Sigmoid colon (tissue), 7 donors: Measurements from ENCODE around the gene DIRAS2. TPM values are rescaled to one million over a fixed set of nuclear protein-coding genes. Genes with fewer than 3 reads are reported as not detected.

Source experiments
- DNase-seq: peaks from one replicate; pipeline ENCODE4 v3.0.0-alpha.2; 2019
- H3K27ac ChIP-seq, 4 donors: fragments of 200-600 bp; sonication (generic); one replicate each; pipeline ENCODE4 v1.5.1; 2016 to 2019; ENCODE audit warnings: mild to moderate bottlenecking in 1 of 4
- H3K27me3 ChIP-seq, 3 donors: fragments of 200-600 bp; sonication (generic); one replicate each; pipeline ENCODE4 v1.5.1; 2019; ENCODE audit warnings: mild to moderate bottlenecking in 1 of 3
- H3K36me3 ChIP-seq, 4 donors: fragments of 200-600 bp; sonication (generic); one replicate each; pipeline ENCODE4 v1.5.1; 2016 to 2019
- H3K4me1 ChIP-seq, 4 donors: fragments of 200-600 bp; sonication (generic); one replicate each; pipeline ENCODE4 v1.5.1; 2017 to 2019
- H3K4me3 ChIP-seq, 4 donors: fragments of 200-600 bp; sonication (generic); one replicate each; pipeline ENCODE4 v1.5.1; 2017 to 2019; ENCODE audit warnings: mild to moderate bottlenecking in 2 of 4, moderate library complexity in 1 of 4
- H3K9me3 ChIP-seq, 4 donors: fragments of 200-600 bp in 3 of 4; sonication (generic) in 3 of 4; one replicate each; pipeline versions ENCODE4 v1.5.1 to v1.6.1; 2013 to 2019
- CTCF ChIP-seq, 4 experiments: fragments of 450-650 bp in 3 of 4; fragments of 200-600 bp in 1 of 4; IDR thresholded peaks; one replicate each; pipeline ENCODE4 v1.5.1; 2016 to 2019; ENCODE audit warnings: antibody characterized with exemption in 4 of 4, mild to moderate bottlenecking in 3 of 4, moderate library complexity in 2 of 4
- EP300 ChIP-seq, 4 donors: sonication (generic); formaldehyde crosslinking; IDR thresholded peaks; one replicate each; pipeline ENCODE4 v1.6.1; 2017; ENCODE audit warnings: antibody characterized with exemption in 4 of 4
- POLR2A ChIP-seq, 2 donors: fragments of 450-650 bp; IDR thresholded peaks; one replicate each; pipeline ENCODE4 v1.6.1; 2016; ENCODE audit warnings: antibody characterized with exemption in 2 of 2, mild to moderate bottlenecking in 2 of 2, moderate library complexity in 2 of 2
- POLR2AphosphoS5 ChIP-seq, 4 donors: sonication (generic); formaldehyde crosslinking; IDR thresholded peaks; one replicate each; pipeline ENCODE4 v1.6.1; 2017; ENCODE audit warnings: antibody characterized with exemption in 4 of 4
- WGBS, 2 donors: extraction: QIAGEN DNeasy Blood & Tissue Kit; methylation state at CpG; one replicate each; pipeline ENCODE4 v1.1.7; 2013; 5-methylcytosine and 5-hydroxymethylcytosine counted together
- intact Hi-C: fragments of 100-400 bp; cut with DNase I; formaldehyde crosslinking; loops from one replicate; pipeline ENCODE4 v1.15.1; 2023
- polyA plus RNA-seq, 3 donors: library from polyadenylated mRNA; stranded (reverse); fragments of 200-250 nt; gene quantifications; one replicate each; pipeline ENCODE4 v1.2.3, GENCODE V29; 2013
- total RNA-seq, 4 donors: library from RNA; depleted of rRNA; stranded (reverse); fragments of >200 nt; gene quantifications; one replicate each; pipeline ENCODE4 v1.1.0, GENCODE V29; 2016
- donor health status: healthy with polysubstance abuse.
- donor health status: Bipolar disorder and iron deficiency.
- donor health status: healthy.

Gene DIRAS2
- total and polyA plus RNA-seq, 7 donors: 0.12 to 1.2 (median 0.33) TPM; not detected in 2

GRCh38 chr9:90611568-90611967, 31.1 kb downstream of the DIRAS2 start:
- Histone ChIP-seq H3K4me1 (no peaks in the 10 kb centered on the region), H3K9me3 (no peaks in the 10 kb centered on the region), H3K4me3 (no peak overlapping the region), H3K36me3 (no peaks in the 10 kb centered on the region), H3K27ac (no peak overlapping the region), H3K27me3 (no peaks in the 10 kb centered on the region)
- 52 to 58% methylated on average over 3 of the region's 3 CpGs for WGBS, 2 donors
- DNase-seq: no peak
- no peak for TF ChIP-seq POLR2AphosphoS5 (IDR thresholded peaks at IDR 0.05)
- no peak for TF ChIP-seq CTCF (IDR thresholded peaks at IDR 0.05)
- TF ChIP-seq EP300 (IDR thresholded peaks at IDR 0.05): no peak
- no peak for TF ChIP-seq POLR2A (IDR thresholded peaks at IDR 0.05)
- intact Hi-C loops: no loop called here

GRCh38 chr9:90611121-90611520, 31.5 kb downstream of the DIRAS2 start:
- Histone ChIP-seq H3K4me1 (no peaks in the 10 kb centered on the region), H3K4me3 (no peak overlapping the region), H3K9me3 (no peaks in the 10 kb centered on the region), H3K27me3 (no peaks in the 10 kb centered on the region), H3K27ac (no peak overlapping the region), H3K36me3 (no peaks in the 10 kb centered on the region)
- no peak for DNase-seq
- TF ChIP-seq POLR2A (IDR thresholded peaks at IDR 0.05) (no peak), EP300 (IDR thresholded peaks at IDR 0.05) (no peak), POLR2AphosphoS5 (IDR thresholded peaks at IDR 0.05) (no peak), CTCF (IDR thresholded peaks at IDR 0.05) (no peak)
- intact Hi-C loops: no loop called here
- 90 to 91% methylated on average over 7 of the region's 7 CpGs for WGBS, 2 donors

- TF ChIP-seq POLR2A (IDR thresholded peaks at IDR 0.05) (no peak), CTCF (IDR thresholded peaks at IDR 0.05) (no peak), EP300 (IDR thresholded peaks at IDR 0.05) (no peak)
- WGBS, 2 donors: 63 to 73% methylated on average over 10 of the region's 10 CpGs
- no peak for DNase-seq
Measured at GRCh38 chr9:90607701-90608516, 34.7 kb downstream of the DIRAS2 start.

GRCh38 chr9:90600029-90600428, 42.6 kb downstream of the DIRAS2 start:
- H3K4me1 ChIP-seq: no peaks in the 10 kb centered on the region
- 64 to 73% methylated on average over 1 of the region's 1 CpG for whole genome bisulfite sequencing, 2 donors
- no peaks in the 10 kb centered on the region for H3K36me3 ChIP-seq
- intact Hi-C loops: no loop called here
- no peaks in the 10 kb centered on the region for H3K9me3 ChIP-seq
- TF ChIP-seq EP300 (IDR thresholded peaks at IDR 0.05) (no peak), POLR2AphosphoS5 (IDR thresholded peaks at IDR 0.05) (no peak), CTCF (IDR thresholded peaks at IDR 0.05) (no peak), POLR2A (IDR thresholded peaks at IDR 0.05) (no peak)
- peaks cover 0 to 5% (median 0%) of the 10 kb centered on the region in 3 donors for H3K27me3 ChIP-seq
- DNase-seq: no peak
- no peak overlapping the region for H3K27ac ChIP-seq
- no peak overlapping the region for H3K4me3 ChIP-seq

More at GRCh38 chr9:90607701-90608516, 34.7 kb downstream of the DIRAS2 start:
- Histone ChIP-seq H3K9me3 (no peaks in the 10 kb centered on the region), H3K4me1 (no peaks in the 10 kb centered on the region), H3K36me3 (no peaks in the 10 kb centered on the region), H3K27me3 (peaks cover 0 to under 1% (median 0%) of the 10 kb centered on the region in 3 donors), H3K4me3 (no peak overlapping the region), H3K27ac (no peak overlapping the region)
- intact Hi-C loops: no loop called here
